ENCODE measurements around the gene RANGRF.

DNA sequence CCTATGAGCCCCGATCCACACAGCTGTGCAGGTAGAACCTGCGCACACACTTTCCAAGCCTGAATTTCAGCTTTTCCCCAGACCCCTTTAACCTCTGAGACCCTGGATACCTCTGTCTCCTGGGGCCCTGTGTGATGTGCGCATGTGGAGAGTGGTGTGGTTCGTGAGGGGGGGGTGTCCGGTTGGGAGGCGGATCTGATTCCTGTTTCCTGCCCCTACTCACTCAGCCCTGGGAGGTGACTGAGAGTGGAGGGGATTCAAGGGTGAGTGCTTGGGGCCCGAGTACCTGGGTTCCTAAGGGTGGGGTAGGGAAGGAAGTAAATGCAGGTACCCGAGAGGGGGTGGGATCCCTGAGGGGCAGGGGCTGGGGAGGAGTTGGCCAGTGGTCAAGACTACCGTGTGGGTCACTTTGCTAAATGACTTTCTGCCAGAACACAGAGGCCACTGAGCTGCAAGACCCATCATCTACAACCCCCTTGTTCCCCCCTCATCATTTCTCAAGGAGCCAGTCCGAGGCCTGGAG lies 22.2 kb downstream of the RANGRF start:
- TF ChIP-seq, protein P1, sequence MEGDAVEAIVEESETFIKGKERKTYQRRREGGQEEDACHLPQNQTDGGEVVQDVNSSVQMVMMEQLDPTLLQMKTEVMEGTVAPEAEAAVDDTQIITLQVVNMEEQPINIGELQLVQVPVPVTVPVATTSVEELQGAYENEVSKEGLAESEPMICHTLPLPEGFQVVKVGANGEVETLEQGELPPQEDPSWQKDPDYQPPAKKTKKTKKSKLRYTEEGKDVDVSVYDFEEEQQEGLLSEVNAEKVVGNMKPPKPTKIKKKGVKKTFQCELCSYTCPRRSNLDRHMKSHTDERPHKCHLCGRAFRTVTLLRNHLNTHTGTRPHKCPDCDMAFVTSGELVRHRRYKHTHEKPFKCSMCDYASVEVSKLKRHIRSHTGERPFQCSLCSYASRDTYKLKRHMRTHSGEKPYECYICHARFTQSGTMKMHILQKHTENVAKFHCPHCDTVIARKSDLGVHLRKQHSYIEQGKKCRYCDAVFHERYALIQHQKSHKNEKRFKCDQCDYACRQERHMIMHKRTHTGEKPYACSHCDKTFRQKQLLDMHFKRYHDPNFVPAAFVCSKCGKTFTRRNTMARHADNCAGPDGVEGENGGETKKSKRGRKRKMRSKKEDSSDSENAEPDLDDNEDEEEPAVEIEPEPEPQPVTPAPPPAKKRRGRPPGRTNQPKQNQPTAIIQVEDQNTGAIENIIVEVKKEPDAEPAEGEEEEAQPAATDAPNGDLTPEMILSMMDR (IDR thresholded peaks at IDR 0.05): no peak
- TF ChIP-seq POLR2A (IDR thresholded peaks at IDR 0.05): no peak
